Measurements from ENCODE around the gene ATP9A.

- TF ChIP-seq CTCF (conservative IDR thresholded peaks at IDR 0.05), result peak; percentile 98
- no peak for TF ChIP-seq EZH2 (IDR thresholded peaks at IDR 0.05; ENCODE audit: low read depth)
Observed at GRCh38 chr20:51639206-51639832, 128.9 kb downstream of the ATP9A start.
